ENCODE data around the gene MYH9. TPM values are rescaled to one million over a fixed set of nuclear protein-coding genes. Genes with fewer than 3 reads are reported as not detected.

MYH9 gene
- total RNA-seq, 1 experiment from 2014 or later = 151 TPM

DNA sequence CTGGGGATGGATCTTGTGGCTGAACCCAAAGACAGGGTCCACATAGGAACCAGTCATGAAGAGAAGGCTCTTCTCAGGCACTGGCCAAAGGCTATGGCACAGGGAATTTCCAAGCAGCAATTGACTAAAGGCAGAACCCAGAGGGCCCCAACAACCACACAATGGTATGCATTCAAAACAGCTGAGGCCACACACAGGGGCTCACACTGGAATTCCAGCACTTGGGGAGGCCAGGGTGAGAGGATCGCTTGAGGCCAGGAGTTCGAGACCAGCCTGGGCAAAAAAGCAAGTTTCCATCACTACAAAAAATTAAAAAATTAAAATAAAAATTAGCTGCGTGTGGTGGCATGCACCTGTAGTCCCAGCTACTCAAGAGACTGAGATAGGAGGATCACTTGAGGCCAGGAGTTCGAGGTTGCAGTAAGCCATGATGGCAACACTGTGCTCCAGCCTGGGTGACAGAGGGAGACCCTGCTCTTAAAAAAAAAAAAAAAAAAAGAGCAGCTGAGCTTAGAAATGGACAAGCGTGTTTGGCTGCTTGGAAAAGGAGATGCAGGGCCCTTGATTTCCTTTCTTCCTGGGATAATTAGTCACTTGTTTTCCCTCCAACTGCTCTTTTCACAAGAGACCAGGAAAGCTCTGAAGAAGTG is 44.6 kb downstream of the MYH9 start:
- Histone ChIP-seq H3K4me3 (no peak overlapping the region), H3K36me3 (peaks cover 54% of the 10 kb centered on the region), H3K27ac (peak overlapping the region; percentile 99), H3K4me1 (peaks cover 26% of the 10 kb centered on the region), H3K27me3 (no peaks in the 10 kb centered on the region), H3K9me3 (replicated peaks) (no peaks in the 10 kb centered on the region)
- DNase-seq = peak; percentile 45 to 60

DNA sequence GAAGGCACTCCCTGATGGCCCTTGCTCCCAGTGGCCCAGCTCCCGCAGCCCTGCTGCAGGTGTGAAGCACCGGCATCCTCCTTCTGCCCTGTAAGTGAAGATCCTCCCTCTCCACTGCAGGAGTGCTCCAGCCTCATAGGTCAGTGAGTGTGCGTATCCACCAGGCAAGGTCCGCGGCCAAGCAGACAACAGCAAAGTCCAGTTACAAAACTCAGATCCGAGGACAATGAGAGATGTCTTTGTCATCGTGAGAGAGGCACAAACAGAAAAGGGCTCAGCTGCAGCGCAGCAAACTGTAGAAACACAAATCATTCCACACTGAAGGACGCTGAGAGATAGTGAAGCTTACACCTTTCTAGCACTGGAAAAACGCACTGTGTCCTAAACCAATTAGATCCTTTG is 46.1 kb downstream of the MYH9 start:
- no peak for DNase-seq
- H3K4me3 ChIP-seq = no peak overlapping the region
- peaks cover 26% of the 10 kb centered on the region for H3K4me1 ChIP-seq
- peaks cover 63% of the 10 kb centered on the region for H3K36me3 ChIP-seq
- no peaks in the 10 kb centered on the region for H3K9me3 ChIP-seq (replicated peaks)
- H3K27me3 ChIP-seq = no peaks in the 10 kb centered on the region
- no peak overlapping the region for H3K27ac ChIP-seq

DNA sequence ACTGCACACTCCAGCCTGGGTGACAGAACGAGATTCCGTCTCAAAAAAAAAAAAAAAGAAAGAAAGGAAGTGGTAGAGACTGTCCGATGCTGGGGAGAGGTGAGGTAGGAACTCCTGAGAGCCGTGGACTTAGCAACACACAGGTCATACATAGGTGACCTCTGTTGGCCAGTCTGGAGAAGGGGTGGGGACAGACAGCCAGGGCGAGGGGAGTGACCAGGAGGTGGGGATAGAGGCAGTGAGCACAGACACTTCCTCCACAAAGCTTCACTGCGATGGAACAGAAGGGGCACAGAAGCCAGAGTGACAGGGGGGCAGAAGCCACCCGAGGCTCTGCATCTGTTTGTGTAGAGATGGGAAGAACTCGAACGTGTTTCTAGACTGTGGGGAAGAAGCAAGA is 47.1 kb downstream of the MYH9 start:
- Histone ChIP-seq H3K27ac (no peak overlapping the region), H3K4me3 (no peak overlapping the region), H3K4me1 (peaks cover 34% of the 10 kb centered on the region), H3K36me3 (peaks cover 66% of the 10 kb centered on the region), H3K27me3 (no peaks in the 10 kb centered on the region), H3K9me3 (replicated peaks) (no peaks in the 10 kb centered on the region)
- no peak for DNase-seq

DNA sequence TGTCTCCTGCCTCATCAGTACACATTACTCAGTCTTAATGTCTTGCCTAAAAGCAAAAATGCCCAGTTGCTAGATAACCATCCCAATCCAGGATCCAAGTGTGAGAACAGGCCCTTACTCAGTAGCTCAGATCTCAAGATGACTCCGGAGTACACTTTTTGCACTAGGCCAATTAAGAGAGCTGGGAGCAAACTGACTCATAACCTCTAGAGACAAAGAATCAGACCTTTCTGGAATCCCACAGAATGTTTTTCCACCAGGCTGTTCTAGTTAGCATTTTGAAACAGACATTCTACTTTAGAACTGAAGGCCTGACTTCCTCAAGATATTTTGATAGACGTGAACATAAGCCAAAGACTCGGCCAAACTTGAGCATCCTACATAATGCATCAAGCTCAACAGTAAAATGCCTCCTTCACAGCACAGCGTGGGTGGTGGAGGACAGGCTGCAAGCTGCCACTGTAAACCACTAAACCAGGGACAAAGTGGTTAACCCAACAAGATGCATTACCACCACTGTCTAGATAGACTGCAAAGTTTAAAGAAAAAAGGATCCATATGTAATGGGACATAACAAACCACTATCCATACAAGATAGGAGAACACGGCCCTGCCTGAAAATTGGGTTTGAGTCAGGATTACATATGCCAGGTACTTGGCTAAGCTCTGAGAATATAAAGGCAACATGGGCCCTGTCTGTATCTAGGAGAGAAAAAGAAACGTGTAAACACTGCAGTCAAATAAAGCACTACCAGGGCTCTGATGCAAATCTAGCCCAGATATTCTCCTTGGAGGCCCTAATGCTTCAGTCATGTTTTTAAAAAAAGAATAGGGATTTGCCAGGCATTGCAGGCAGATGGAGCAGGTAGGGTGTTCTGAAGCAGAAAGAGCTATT is 48.3 kb downstream of the MYH9 start:
- no peak overlapping the region for H3K27ac ChIP-seq
- no peaks in the 10 kb centered on the region for H3K9me3 ChIP-seq (replicated peaks)
- peaks cover 63% of the 10 kb centered on the region for H3K36me3 ChIP-seq
- no peak for DNase-seq
- H3K27me3 ChIP-seq = no peaks in the 10 kb centered on the region
- H3K4me1 ChIP-seq = peaks cover 26% of the 10 kb centered on the region
- no peak overlapping the region for H3K4me3 ChIP-seq

DNA sequence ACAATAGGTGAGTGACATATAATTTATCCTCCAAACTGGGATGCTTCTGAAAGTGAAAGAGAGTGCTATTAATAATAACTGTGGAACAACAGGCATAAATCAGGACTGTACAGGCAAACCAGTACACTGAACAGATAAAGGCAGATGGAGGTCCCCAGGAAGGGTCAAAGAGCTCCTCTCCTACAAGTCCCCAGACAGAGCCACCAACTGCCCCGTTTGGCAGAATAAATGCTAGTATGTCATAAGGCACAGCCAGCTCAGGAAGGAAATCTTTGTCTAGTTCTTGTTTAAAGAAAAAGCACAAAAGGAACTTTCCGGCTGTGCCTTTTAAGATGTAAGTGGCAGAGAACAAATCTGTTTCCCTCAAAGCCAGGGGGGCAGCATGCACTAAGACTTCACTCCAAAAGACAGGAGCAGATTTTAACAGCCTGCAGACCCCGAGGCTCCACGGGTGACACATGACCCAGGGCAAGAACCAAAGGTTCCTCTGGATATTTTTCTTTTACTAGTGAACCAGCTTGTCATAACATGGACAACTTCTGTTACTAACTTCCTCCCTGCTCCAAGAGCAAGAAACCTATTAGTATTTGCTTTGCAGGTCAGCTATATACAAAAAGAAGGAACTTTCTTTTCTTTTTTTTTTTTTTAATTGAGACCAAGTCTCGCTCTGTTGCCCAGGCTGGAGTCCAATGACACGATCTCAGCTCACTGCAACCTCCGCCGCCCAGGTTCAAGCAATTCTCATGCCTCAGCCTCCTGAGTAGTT is 50.2 kb downstream of the MYH9 start:
- H3K36me3 ChIP-seq = peaks cover 72% of the 10 kb centered on the region
- H3K4me1 ChIP-seq = peaks cover 30% of the 10 kb centered on the region
- no peak overlapping the region for H3K4me3 ChIP-seq
- DNase-seq = no peak
- no peaks in the 10 kb centered on the region for H3K27me3 ChIP-seq
- no peaks in the 10 kb centered on the region for H3K9me3 ChIP-seq (replicated peaks)
- no peak overlapping the region for H3K27ac ChIP-seq

DNA sequence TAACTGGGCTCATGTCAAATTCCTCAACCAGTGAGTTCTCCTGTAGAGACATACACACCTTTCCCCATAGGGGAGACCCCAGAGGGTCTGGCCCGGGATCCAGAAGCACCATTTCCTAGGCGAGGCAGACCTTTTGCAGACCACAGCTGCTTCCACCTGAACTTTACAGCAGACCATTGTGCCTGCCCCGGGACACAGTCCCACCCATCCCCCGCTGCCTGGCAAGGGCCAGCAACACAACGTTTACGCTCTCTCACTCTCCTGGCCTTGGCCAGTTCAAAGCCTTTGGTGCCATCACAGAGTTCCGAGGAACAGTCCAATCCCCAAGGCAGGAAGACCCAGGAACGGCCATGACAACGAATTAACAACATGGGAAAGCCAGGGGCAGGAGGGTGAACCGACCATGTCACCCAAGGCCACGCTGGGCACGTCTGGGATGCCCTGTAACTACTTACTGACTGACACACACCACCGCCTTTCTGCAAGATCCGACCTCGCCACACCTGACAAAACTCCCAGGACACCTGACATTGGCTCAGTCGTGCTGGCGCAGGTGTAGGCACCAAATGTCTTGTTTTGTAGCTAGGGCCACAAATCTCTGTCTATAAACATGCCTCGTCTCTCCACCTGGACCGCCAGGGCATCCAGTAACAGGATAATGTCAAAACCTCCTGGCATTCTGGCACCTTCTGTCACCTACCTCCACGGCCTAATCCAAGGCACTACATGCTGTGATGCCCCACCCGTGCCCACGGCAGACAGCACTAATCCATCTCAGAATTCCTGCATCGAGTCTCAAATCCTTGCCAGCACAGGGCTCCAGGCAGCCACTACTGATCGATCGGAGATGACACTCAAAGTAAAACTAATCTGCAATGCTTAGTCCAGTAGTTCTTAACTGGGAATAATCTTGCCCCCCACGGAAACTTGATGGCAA is 51.3 kb downstream of the MYH9 start:
- no peak overlapping the region for H3K27ac ChIP-seq
- H3K36me3 ChIP-seq = peaks cover 67% of the 10 kb centered on the region
- H3K4me3 ChIP-seq = no peak overlapping the region
- DNase-seq = no peak
- H3K27me3 ChIP-seq = no peaks in the 10 kb centered on the region
- H3K4me1 ChIP-seq = peaks cover 37% of the 10 kb centered on the region
- no peaks in the 10 kb centered on the region for H3K9me3 ChIP-seq (replicated peaks)

DNA sequence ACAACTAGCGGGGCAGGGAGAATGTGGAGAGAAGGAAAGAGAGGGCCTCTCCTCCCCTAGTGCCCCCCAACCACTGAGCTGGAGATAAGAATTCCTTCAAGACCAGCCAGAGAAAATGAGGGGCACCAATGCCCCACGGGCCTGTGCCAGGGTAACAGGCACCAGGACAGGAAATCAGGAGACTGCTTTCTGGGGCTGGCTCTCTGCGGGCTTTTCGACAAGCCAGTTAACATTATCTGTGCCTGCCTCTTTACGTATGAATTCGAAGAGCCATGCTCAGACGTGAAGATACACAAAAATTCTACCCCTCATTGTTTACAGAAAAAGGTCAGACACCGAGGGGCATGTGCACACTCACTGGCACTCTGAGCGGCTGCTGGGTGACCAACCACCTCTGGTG is 52.1 kb downstream of the MYH9 start:
- Histone ChIP-seq H3K27ac (peak overlapping the region; percentile 48), H3K4me3 (no peak overlapping the region), H3K36me3 (peaks cover 62% of the 10 kb centered on the region)

DNA sequence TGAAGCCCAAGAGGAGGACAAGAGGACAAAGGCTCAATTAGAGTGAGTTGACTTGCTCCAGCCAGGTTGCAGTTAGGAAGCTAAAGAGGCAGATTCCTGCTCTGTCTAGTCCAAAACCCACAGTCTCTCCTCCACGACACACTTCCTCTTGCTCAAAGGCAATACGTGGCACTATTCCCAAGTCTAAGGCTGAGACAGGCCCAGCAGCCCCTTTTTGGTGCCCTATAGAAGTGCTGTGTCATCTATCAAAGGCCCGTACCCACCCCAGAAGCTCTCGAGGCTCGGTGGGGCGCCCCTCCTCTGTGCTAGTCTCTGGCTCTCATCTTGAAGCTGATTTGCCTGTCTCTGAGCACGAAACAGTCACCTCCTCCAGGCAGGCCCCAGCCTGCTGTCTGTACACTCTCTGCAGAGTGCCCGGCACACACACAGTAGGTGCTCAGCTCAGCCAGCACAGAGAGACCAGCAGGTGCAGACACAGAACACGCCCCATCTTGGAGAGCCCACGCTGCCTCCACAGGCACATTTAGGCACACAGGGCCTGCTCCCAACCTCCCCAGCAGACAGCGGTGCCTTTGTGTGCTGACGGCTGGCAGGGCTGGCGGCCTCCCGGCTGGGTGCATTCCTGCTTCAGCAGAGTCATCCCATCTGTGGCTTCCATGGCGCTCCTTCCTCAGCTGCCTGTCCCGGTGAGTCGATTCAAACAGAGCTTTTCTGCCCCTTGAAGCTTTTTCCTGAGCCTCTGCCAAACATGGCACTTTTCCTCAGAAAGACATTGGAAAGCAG is 52.8 kb downstream of the MYH9 start:
- Histone ChIP-seq H3K4me3 (no peak overlapping the region), H3K9me3 (replicated peaks) (no peaks in the 10 kb centered on the region), H3K36me3 (peaks cover 65% of the 10 kb centered on the region), H3K27ac (peak overlapping the region; percentile 48), H3K4me1 (peaks cover 52% of the 10 kb centered on the region), H3K27me3 (no peaks in the 10 kb centered on the region)
- peak; percentile 54 to 60 for DNase-seq

More for the DNA sequence above, 52.1 kb downstream of the MYH9 start:
- H3K9me3 ChIP-seq (replicated peaks) = no peaks in the 10 kb centered on the region
- no peaks in the 10 kb centered on the region for H3K27me3 ChIP-seq
- peaks cover 46% of the 10 kb centered on the region for H3K4me1 ChIP-seq
- no peak for DNase-seq

DNA sequence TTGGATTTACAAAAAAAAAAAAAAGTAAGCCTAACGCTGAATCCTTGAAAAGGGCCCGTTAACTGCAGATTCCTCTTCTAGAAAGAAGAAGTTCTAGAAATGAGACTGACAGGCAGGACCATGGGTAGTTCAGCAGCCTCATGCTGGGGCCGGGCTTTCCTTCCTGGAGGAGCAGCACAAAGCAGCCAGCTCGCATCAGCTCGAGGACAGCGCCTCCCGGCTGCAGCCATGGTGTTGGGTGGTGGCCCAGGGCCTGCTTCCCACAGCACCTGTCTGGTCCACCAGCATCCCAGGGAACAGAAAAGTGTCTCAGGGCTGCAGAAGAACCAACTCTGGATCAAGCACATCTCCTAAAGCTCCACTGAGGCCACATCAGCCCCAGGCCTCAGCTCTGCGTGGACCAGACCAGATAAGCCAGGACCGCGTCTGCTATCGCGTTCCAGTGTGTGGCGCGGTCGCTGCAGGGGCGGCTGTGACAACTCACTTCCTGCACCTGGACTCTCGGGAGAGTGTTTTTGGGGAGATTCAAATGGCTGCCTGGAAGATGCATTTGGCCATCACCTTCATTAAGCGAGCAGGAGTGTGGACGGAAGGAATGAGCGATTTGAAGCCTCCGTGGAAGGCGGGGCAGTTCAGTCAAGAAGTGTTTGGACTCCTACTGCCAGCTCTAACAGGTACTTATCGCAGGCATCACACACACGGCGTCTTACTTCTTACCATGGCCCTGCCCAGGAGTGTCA is 53.5 kb downstream of the MYH9 start:
- Histone ChIP-seq H3K27ac (no peak overlapping the region), H3K9me3 (replicated peaks) (no peaks in the 10 kb centered on the region), H3K4me1 (peaks cover 60% of the 10 kb centered on the region), H3K27me3 (no peaks in the 10 kb centered on the region), H3K4me3 (no peak overlapping the region), H3K36me3 (peaks cover 58% of the 10 kb centered on the region)
- DNase-seq = no peak

DNA sequence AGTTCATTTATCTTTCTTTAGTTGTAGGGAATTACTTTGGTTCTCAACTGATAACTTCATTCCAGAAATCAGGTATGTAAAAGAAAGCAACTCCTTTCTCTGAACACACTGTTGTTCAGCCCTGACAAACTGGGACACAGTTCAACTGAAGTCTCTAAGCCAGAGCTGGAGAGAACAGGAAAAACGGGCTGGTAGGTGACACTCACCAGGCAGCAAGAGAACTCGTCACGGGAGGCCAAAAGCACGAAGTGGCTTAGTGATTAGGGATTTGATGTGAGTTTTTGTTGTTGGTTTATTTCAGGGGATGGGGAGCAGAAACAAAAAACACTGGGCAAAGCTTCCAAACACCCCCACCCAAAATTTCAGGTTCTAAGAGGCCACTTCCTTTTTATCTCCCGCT is 54.1 kb downstream of the MYH9 start:
- Histone ChIP-seq H3K27ac (no peak overlapping the region; the same call in 1 of the 2 replicates), H3K36me3 (peaks cover 53% of the 10 kb centered on the region), H3K9me3 (replicated peaks) (no peaks in the 10 kb centered on the region), H3K4me1 (peaks cover 66% of the 10 kb centered on the region), H3K4me3 (no peak overlapping the region), H3K27me3 (no peaks in the 10 kb centered on the region)
- no peak for DNase-seq

DNA sequence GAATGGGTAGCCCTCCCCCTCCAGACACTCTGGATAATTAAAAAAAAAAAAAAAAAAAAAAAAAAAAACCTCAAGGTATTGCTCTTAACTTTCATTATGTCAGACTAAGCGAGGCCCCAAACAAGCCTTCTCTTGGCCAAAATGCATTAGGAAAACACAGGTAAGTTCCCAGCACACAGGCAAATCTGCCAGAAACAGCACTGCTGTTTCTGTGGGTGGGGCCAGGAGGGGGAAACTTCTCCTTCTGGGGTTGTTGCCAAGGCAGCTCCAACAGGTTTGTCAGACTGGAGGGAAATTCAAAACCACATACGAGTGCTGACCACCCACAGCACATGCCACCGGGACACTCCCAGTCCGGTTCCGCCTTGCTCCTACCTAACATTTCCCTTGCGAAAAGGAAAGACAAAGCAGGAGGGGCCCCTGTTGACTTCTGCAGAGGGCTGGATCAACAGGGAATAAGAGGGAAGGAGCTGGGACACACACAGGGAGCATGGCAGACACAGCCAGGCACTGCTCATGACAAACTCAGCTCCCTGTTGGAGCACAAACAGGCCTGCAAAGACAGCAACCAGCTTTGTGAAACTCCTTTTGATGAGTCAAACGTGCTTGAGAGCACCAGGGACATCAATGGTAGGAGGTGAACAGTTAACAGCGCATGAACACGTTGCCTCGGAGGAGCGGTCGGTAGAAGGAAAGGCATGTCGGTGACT is 55.0 kb downstream of the MYH9 start:
- Histone ChIP-seq H3K36me3 (peaks cover 53% of the 10 kb centered on the region), H3K27me3 (no peaks in the 10 kb centered on the region), H3K4me3 (no peak overlapping the region), H3K27ac (peak overlapping the region; percentile 70), H3K9me3 (replicated peaks) (no peaks in the 10 kb centered on the region), H3K4me1 (peaks cover 74% of the 10 kb centered on the region)
- peak; percentile 77 to 84 for DNase-seq

DNA sequence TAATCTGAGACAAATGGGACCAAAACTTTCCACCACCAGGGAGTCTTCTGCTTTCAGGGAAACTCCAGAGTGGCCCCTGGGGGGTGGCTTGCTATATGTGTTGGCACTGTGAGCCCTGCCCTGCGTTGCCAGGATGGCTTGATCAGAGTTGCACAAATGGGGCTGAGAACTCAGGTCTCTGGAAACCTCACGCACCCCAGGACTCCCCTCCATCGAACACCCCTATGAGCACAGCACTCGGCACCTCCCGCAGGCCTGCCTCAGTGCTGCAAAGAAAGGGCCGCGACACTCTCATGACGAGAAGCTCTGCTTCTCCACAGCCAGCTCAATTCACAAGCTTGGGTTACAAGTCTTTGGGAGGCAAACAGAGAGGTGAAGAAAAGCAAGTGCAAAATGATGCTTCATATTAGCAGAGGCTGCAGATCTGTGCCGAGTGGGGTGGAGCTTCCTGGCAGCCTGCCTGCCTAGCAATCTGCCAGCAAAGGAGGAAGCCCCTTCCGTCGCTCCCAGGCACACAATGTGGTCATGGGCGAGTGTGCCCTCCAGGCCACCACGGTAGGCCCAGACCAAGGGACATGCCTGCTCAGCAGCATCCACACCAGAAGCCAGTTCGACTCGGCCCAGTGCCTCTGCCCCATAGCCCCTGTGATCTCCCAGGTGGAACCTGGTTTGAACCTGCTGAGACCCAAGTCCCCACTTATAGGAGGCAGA is 55.7 kb downstream of the MYH9 start:
- Histone ChIP-seq H3K27me3 (no peaks in the 10 kb centered on the region), H3K36me3 (peaks cover 53% of the 10 kb centered on the region), H3K4me1 (peaks cover 81% of the 10 kb centered on the region), H3K9me3 (replicated peaks) (no peaks in the 10 kb centered on the region), H3K27ac (peak overlapping the region; percentile 70), H3K4me3 (no peak overlapping the region)
- peak in 1 of 2 experiments; percentile 33 for DNase-seq
